Measurements from ENCODE around the gene SLC25A47.
"Not testable (repeated sequence)": the region's sequence is repeated elsewhere in the genome, so short reads cannot be mapped to it uniquely, and the experiment has no call there.

SLC25A47 gene

GRCh38 chr14:100323121-100323941, at the start of gene SLC25A47:
TSS of gene SLC25A47 (plus strand) at chr14:100323339. CDS start at chr14:100323415, 76 bp downstream.
- DNase-seq: no peak

GRCh38 chr14:100274250-100274649, 48.9 kb upstream of the SLC25A47 start:
- DNase-seq: no peak

- DNase-seq: no peak
Measured at GRCh38 chr14:100275214-100275613, 47.9 kb upstream of the SLC25A47 start.

- peak; percentile 7 for DNase-seq
Measured at GRCh38 chr14:100278702-100279101, 44.4 kb upstream of the SLC25A47 start.

- DNase-seq: no peak
Measured at GRCh38 chr14:100279133-100279532, 44.0 kb upstream of the SLC25A47 start.

- no peak for DNase-seq
Measured at GRCh38 chr14:100279563-100279962, 43.6 kb upstream of the SLC25A47 start.

GRCh38 chr14:100281286-100282082, 41.7 kb upstream of the SLC25A47 start:
- DNase-seq: no peak

GRCh38 chr14:100282083-100282350, 41.1 kb upstream of the SLC25A47 start:
- no peak for DNase-seq

GRCh38 chr14:100282766-100283419, 40.2 kb upstream of the SLC25A47 start:
- no peak for DNase-seq

GRCh38 chr14:100283436-100283835, 39.7 kb upstream of the SLC25A47 start:
- DNase-seq: not testable (repeated sequence)

- no peak for DNase-seq
Measured at GRCh38 chr14:100283984-100284881, 38.9 kb upstream of the SLC25A47 start.

- DNase-seq: peak; percentile 9
Measured at GRCh38 chr14:100285021-100285912, 37.9 kb upstream of the SLC25A47 start.

- no peak for DNase-seq
Measured at GRCh38 chr14:100285913-100286400, 37.2 kb upstream of the SLC25A47 start.

- no peak for DNase-seq
Measured at GRCh38 chr14:100286484-100287191, 36.5 kb upstream of the SLC25A47 start.

- no peak for DNase-seq
Measured at GRCh38 chr14:100287202-100287997, 35.7 kb upstream of the SLC25A47 start.

- DNase-seq: not testable (repeated sequence)
Measured at GRCh38 chr14:100287998-100288295, 35.2 kb upstream of the SLC25A47 start.

- no peak for DNase-seq
Measured at GRCh38 chr14:100288382-100289185, 34.6 kb upstream of the SLC25A47 start.

GRCh38 chr14:100289916-100290606, 33.1 kb upstream of the SLC25A47 start:
- DNase-seq: no peak

Measured in NCI-H2029 (cell line).